ENCODE results near the gene ANKRD30A.
"Not testable (repeated sequence)": the region's sequence is repeated elsewhere in the genome, so short reads cannot be mapped to it uniquely, and the experiment has no call there.

ANKRD30A gene, protein sequence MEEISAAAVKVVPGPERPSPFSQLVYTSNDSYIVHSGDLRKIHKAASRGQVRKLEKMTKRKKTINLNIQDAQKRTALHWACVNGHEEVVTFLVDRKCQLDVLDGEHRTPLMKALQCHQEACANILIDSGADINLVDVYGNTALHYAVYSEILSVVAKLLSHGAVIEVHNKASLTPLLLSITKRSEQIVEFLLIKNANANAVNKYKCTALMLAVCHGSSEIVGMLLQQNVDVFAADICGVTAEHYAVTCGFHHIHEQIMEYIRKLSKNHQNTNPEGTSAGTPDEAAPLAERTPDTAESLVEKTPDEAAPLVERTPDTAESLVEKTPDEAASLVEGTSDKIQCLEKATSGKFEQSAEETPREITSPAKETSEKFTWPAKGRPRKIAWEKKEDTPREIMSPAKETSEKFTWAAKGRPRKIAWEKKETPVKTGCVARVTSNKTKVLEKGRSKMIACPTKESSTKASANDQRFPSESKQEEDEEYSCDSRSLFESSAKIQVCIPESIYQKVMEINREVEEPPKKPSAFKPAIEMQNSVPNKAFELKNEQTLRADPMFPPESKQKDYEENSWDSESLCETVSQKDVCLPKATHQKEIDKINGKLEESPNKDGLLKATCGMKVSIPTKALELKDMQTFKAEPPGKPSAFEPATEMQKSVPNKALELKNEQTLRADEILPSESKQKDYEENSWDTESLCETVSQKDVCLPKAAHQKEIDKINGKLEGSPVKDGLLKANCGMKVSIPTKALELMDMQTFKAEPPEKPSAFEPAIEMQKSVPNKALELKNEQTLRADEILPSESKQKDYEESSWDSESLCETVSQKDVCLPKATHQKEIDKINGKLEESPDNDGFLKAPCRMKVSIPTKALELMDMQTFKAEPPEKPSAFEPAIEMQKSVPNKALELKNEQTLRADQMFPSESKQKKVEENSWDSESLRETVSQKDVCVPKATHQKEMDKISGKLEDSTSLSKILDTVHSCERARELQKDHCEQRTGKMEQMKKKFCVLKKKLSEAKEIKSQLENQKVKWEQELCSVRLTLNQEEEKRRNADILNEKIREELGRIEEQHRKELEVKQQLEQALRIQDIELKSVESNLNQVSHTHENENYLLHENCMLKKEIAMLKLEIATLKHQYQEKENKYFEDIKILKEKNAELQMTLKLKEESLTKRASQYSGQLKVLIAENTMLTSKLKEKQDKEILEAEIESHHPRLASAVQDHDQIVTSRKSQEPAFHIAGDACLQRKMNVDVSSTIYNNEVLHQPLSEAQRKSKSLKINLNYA (N-terminal part only)

DNA sequence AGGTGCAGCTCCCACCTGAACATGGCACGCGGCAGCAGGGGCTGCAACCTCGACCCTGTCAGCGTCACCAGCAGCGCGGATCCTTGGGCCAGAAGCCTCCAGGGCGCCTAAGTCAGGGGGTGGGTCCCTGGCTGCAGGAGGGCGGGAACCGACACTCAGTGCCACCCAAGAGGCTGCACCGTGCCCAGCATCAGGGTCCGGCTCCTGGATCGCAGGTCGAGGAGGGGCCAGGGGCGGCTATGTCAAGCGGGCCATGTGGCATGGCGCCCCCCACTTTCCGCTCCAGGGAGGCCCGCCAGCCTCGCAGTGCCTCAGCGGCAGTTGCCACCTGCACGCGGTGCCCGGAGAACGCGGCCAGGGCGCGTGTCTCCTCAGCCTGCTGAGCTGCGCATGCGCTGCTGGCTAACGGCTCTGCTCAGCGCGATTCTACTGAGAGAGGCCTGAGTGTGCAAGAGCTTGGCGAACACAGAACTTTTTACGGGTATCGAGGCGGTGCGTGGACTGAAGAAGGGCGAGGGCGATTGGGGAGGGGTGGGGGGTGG, at the start of gene ANKRD30A:
Gene ANKRD30A (plus strand): TSS at position 408 of the 542 bp plus-strand sequence. CDS start 190 bp downstream, outside the sequence.
- DNase-seq = no peak

DNA sequence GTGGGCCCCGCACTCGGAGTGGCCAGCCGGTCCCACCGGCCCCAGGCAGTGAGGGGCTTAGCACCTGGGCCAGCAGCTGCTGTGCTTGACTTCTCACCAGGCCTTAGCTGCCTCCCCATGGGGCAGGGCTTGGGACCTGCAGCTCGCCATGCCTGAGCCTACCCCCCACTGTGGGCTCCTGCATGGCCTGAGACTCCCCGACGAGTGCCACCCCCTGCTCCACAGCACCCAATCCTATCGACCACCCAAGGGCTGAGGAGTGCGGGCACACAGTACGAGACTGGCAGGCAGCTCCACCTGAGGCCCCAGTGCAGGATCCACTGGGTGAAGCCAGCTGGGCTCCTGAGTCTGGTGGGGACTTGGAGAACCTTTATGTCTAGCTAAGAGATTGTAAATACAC, 49.3 kb upstream of the ANKRD30A start:
- not testable (repeated sequence) for DNase-seq

DNA sequence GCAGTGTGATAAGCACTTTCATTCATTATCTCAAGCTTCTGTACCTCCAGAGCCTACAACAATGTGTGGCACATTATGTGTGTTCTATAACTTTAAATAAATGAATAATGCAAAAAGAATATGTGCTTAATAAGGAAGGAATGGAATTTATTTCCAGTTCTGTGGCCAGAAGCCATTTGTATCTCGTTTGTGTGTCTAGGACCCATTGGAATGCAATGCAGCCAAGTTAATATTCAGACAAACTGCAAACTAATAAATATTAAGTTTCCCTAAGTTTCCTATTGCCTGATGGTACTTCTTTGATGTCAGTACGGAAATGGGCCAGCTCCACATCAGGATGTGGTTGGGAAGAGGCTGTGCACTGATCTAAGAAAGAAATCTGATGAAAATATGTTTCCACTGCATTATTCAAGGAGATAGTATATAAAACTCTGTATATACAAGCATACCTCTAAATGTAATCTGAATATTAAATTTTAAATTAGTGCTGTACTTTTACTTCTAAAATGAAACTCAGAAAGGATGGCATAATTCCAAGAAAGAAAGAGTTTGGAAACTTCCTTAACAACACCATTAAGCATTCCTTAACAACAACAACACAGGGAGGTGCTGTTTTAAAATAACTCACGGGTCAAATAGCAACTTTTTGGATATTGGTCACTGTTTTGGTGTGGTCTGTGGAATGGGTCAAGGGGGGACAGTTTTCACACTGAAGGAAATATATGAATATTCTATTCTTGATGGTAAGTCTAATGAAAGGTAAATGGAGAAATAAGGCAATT, 29.4 kb upstream of the ANKRD30A start:
- DNase-seq = no peak

DNA sequence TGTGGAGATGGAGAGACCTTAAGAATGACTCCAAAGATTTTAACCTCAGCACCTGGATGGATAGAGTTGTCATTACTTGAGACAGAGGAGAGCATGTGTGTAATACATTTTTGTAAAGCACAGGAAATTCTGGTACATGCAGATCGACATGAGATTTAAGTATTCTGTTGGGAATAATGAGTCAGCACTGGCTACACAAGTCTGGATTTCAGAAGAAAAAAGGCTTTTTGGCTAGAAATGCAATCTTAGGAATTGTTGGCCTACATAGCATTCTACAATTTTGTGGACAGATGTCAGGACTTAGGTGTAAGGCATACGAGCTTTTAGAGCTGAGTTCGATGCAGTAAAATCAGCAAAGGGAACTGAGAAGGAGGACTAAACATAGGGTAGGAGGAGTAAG, 24.1 kb upstream of the ANKRD30A start:
- DNase-seq = no peak

DNA sequence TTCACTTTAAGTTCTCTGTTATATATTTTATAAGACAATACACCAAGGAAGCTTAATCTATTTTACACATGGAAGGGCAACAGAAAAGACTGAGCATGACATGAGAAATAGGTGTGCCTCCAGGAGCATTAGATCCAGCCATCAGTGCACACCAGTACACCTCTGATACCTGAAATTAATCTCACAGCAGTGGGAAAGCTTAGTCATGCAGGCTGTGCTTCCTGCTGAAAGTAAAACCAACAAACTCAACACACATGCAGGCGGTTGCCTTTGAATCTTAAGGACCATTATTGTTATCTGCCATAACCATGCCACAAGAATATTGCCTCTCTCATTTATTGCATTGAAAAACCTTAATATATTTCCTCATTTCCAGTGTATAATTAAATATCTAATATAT, 16.4 kb upstream of the ANKRD30A start:
- no peak for DNase-seq

DNA sequence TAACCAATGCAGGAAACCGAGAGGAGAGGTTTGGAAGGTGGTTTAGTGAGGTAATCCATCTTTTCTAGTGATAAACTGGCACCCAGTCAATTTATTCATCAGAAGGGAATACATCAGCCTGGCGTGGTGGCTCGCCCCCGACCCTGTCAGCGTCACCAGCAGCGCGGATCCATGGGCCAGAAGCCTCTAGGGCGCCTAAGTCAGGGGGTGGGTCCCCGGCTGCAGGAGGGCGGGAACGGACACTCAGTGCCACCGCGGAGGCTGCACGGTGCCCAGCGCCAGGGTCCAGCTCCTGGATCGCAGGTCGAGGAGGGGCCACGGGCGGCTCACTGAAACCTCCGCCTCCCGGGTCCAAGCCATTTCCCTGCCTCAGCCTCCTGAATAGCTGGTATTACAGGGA, 866 bp upstream of the ANKRD30A start:
- no peak for DNase-seq

DNA sequence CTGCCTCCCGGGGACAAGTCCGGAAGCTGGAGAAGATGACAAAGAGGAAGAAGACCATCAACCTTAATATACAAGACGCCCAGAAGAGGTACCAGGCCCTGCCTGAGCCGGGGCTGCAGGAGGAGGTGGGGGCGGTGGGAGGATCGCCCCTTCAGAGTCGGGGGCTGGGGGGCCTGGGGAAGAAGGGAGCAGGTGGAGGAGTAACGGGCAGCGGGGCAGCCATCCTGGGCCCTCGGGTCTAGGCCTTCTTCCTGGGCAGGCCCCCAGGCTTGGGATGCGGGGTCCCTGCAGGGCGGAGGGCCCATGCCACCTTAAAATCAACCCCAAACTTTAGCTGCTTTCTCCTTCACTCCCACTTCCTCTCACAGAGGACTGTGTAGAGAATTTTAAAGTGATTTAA, 523 bp downstream of the ANKRD30A start:
- DNase-seq = no peak

DNA sequence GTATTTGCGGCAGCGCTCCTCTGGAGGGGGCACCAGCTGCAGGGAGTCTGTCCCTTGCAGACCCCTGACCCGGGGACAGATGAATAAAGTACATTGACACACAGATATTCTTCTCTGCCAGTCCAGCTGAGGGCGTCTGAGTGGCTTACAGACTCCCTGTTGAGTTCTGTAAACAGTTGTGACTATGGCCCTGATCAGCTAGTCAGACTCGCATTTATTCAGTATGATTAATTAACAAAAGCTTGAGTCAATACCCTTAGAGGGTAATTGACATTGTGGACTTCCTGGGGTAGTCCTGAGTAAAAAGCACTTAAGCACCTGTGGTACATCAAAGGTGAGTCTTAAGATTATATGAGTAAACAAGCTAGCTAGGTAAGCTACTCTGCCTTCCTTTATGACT, 21.0 kb downstream of the ANKRD30A start:
- no peak for DNase-seq

DNA sequence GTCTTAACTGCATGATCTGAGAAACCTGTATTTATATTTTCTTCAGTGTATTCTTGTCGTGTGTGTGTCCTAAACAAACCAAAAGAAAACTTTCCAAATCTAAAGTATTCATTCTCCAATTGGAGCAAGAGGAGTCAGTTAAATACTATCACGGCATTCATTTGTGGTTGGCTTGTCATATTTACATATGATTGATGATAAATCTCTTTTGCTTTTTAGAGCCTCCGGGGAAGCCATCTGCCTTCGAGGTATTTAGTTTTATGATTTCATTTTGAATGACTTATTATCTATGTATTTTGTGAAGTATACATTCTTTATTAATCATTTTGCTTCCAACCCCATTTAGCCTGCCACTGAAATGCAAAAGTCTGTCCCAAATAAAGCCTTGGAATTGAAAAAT, 37.0 kb downstream of the ANKRD30A start:
- DNase-seq = not testable (repeated sequence)

DNA sequence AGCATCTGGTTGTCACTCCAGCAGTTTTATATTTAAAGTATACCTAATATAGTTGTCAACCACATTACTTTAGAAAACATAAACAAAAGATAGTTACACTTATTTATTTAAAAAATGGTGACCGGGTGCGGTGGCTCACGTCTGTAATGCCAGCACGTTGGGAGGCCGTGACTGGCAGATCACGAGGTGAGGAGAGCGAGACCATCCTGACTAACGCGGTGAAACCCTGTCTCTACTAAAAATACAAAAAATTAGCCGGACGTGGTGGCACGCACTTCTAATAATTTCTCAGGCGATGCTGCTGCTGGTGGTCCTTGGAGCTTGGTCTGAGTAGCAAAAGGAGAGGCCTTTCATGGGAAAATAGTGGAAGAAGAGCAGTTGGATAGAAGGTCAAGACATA, 46.5 kb downstream of the ANKRD30A start:
- not testable (repeated sequence) for DNase-seq

DNA sequence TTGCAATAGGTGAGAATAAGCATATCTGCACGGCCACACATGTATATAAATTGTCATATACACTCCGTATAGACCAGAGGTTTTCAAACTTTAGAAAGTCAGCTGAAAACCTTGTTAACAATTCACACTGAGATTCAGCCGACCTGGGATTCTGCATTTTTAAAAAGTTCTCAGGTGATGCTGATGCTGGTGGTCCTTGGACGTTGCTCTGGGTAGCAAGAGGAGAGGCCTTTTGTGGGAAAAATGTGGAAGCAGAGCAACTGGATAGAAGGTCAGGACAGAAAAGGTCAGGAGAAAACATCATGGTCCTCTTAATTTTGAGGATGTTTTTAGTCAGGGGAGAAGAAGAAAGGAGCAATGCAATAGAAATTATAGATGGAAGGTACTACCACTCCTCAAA, 52.9 kb downstream of the ANKRD30A start:
- DNase-seq = not testable (repeated sequence)

DNA sequence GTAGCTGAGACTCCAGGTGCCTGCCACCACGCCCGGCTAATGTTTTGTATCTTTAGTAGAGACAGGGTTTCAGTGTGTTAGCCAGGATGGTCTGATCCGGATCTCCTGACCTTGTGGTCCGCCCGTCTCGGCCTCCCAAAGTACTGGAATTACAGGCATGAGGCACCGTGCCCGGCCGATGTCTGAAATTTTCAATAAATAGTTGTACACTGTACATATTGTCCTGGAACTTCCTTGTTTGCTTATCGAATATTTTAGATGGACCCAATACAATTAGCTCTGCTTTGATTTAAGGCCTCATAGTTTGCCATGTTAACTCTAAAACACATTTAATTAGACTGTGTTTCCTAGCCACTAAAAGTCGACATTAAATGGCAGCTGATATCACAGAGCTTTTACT, 57.3 kb downstream of the ANKRD30A start:
- DNase-seq = not testable (repeated sequence)

DNA sequence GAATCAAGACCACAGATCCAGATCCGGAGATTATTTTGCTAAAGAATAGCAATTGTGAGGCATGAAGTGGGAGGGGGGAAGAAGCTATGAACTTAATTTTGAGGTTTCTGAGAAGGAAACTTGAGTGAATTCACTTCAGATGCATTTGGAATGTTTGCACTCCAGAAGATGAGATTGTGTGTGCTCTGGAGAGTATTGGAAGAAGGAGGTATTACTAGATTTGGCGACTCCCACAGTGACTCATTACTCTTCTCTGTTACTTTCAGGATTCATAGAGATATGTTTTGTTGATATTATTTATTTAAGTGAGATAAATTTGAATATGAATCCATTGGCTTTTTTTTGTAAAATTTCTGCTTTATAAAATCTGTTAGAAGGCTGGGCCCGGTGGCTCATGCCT, 80.7 kb downstream of the ANKRD30A start:
- no peak for DNase-seq

DNA sequence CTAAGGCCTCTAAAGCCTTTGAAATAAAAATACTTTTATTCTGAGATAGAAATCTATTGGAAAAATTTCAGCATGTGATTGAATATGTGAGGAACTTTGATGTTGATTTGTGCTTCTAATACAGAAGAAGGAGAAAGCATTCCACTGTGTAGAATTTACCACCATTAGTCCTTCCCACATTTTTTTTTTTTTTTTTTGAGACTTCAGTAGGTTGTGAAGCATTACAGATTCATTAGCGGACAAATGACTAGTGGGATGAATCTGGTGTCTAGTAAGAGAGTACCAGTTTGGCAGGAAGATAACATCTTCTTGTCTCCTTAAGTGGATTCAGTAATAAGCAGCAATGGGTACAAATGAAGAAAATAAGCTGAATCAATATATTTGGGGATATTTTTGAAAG, 95.5 kb downstream of the ANKRD30A start:
- DNase-seq = no peak

DNA sequence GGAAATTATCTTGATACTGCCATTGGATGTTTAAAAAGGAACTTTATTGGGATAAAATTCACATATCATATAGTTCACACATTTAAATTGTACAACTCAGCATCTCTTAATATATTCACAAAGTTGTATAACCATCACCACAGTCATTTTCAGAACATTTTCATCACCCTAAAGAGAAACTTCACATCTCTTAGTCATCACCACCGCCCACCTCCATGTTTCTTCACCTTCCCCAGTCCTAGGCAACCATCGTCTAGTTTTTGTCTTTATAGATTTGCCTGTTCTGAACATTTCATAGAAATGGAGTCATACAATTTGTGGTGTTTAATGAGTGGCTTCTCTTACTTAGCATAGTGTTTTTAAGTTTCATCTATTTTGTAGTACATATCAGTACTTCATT, 96.6 kb downstream of the ANKRD30A start:
- DNase-seq = no peak

DNA sequence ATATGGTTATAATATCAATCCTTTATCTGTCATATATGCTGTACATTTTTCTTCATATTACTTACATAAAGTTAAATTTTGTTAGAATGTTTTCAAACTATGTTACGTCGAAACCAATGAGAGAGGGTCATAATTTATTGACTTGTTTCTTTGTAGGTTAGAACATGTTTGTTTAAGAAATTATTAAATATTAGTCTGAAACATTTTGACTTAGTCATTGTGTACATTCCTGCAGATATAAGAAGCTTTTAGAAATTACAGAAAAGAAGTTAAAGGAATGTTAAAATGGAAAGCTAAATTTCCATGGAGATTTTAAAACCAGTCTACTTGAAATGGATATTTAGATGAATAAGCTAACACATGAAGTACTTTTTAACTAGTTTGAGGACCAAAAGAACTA, 99.8 kb downstream of the ANKRD30A start:
- DNase-seq = no peak

DNA sequence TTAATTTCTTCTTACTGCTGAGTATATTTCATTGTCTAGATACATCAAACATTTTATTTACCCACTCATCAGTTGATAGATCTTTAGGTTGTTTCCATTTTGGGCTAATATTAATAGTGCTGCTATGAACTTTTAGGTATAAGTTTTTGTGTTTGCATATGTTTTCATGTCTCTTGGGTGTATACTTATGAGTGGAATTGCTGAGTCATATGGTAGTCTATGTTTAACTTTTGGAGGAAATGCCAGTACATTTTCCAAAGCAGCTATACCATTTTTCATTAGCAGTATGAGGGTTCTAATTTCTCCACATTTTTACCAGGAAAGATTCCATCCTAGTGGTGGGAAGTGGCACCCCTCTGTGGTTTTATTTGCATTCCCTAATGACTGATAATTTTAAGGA, 101.1 kb downstream of the ANKRD30A start:
- no peak for DNase-seq

DNA sequence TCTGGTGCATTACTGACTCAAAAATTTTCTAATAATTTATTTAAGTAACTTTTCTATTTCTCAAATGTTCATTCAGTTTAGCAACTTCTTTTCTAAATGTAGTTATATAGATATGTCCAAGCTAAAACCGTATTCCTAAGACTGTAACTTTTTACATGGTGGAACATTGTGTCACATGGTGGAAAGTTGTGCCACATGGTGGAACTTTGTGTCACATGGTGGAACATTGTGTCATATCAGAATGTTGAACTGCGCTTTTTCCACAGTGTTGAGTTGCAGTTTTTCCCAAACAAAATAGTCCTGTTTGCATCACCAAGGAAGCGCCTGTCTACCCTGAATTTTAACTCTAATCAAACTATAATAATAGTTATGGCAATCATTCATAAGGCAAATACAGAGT, 109.3 kb downstream of the ANKRD30A start:
- no peak for DNase-seq

DNA sequence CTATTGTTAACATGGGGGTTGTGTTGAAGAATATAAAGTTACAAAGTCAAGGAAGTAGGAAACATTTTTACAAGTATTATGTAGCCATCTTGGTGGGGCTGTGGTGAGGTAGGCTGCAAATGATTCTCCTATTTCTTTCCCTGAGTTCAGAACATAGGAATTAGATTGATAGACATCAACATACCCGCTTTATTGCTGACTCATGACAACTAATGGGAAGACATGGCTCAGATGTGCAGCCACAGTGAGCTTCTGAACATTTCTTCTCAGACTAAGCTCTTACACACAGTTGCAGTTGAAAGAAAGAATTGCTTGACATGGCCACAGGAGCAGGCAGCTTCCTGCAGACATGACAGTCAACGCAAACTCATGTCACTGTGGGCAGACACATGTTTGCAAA, 110.7 kb downstream of the ANKRD30A start:
- no peak for DNase-seq

DNA sequence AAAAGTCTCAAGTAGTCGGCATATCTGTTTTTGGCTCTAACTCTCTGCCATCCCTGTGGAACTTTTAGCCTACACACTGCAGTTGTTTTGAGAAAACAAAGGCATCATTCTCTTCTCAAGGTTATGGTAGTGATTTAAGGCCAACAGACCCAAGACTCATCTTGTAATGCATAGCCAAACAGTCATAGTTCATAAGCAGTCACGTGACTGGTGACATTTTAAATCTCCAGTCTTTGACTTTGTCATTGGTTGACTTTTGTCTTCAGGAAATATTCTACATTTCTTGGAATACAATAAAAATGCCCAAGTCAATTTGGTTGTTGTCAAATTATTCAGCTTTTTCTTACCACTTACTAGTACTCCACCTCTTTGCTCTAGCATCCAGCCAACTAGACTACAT, 114.8 kb downstream of the ANKRD30A start:
- DNase-seq = no peak

DNA sequence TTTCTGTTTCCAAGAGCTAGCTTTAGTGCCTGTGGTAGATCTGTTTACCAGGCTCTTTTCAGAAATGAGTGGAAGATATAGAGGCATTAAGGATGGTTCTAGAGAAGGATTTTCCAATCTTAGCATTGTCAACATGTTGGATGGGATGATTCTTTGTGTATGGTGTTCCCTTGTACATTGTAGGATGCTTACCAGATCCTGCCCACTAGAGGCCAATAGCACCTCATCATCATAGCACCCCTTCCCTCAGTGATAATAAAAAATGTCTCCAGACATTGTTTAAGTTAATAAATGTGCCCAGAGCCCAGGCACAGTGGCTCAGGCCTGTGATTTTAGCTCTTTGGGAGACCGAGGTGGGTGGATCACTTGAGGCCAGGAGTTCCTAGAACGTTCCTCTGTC, 121.2 kb downstream of the ANKRD30A start:
- no peak for DNase-seq

DNA sequence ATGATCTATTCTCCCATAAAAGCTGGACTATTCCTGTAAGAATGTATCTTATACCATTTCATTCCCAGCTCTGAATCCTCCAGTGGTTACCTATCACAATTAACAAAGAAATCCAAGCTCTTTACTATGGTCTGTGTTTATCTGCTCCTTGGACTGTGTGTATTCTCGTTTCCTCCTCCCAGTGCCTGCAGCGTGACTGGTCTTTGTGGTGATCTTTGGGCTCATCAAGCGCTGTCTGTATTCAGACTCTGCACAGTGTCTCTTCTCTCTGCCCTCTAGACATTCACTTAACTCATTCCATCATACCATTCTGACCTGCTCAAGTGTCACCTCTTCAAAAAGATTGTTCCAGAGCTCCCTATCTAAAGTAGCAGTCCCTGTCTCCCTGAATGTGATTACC, 130.4 kb downstream of the ANKRD30A start:
- not testable (repeated sequence) for DNase-seq

All from NCI-H1092 (cell line).